H9 (cell line): ENCODE measurements around the gene USP14. TPM values are rescaled to one million over a fixed set of nuclear protein-coding genes. Genes with fewer than 3 reads are reported as not detected.

Experiments used
- DNase-seq: peaks from one replicate; pipeline ENCODE4 v3.0.0-alpha.2; 2017
- H2AFZ ChIP-seq: one replicate; pipeline ENCODE4 v1.6.1; 2013; ENCODE audit warnings: mild to moderate bottlenecking, low read length, control low read depth, moderate library complexity
- H2AK5ac ChIP-seq: 2 replicates; pipeline ENCODE4 v1.6.1; 2013; ENCODE audit warnings: low read length, control low read depth, mixed read lengths; ENCODE audit not compliant: insufficient read length
- H2BK120ac ChIP-seq: one replicate; pipeline ENCODE4 v1.6.1; 2013; ENCODE audit warnings: low read depth, mild to moderate bottlenecking, low read length, control low read depth, inconsistent platforms; ENCODE audit not compliant: poor library complexity, severe bottlenecking
- H2BK12ac ChIP-seq: 2 replicates; pipeline ENCODE4 v1.6.1; 2013; ENCODE audit warnings: low read length, control low read depth, mixed read lengths, low read depth; ENCODE audit not compliant: insufficient read length
- H2BK15ac ChIP-seq: 2 replicates; pipeline ENCODE4 v1.6.1; 2013; ENCODE audit warnings: low read depth, low read length, control low read depth
- H2BK20ac ChIP-seq: one replicate; pipeline ENCODE4 v1.6.1; 2013; ENCODE audit warnings: low read depth, mild to moderate bottlenecking, low read length, control low read depth, inconsistent platforms; ENCODE audit not compliant: poor library complexity, severe bottlenecking
- H2BK5ac ChIP-seq: 2 replicates; pipeline ENCODE4 v1.6.1; 2013; ENCODE audit warnings: low read length, control low read depth, mixed read lengths; ENCODE audit not compliant: insufficient read length
- H3K14ac ChIP-seq: 2 replicates; pipeline ENCODE4 v1.6.1; 2013; ENCODE audit warnings: low read length, control low read depth; ENCODE audit not compliant: insufficient read depth
- H3K18ac ChIP-seq: 2 replicates; pipeline ENCODE4 v1.6.1; 2013; ENCODE audit warnings: low read depth, mild to moderate bottlenecking, mixed read lengths, low read length, control low read depth; ENCODE audit not compliant: insufficient read length
- H3K23ac ChIP-seq: 2 replicates; pipeline ENCODE4 v1.6.1; 2013; ENCODE audit warnings: low read length, control low read depth, mixed read lengths, low read depth; ENCODE audit not compliant: insufficient read length
- H3K23me2 ChIP-seq: 2 replicates; pipeline ENCODE4 v1.6.1; 2013; ENCODE audit warnings: low read depth, mild to moderate bottlenecking, mixed read lengths, low read length, control low read depth; ENCODE audit not compliant: insufficient read length, poor library complexity, severe bottlenecking
- H3K27ac ChIP-seq: 2 replicates; pipeline ENCODE4 v1.5.1; 2013; ENCODE audit warnings: low read length, control low read depth, mixed read lengths, low read depth; ENCODE audit not compliant: insufficient read length
- H3K27me3 ChIP-seq: 2 replicates; pipeline ENCODE4 v1.6.1; 2013; ENCODE audit warnings: low read length, control low read depth, inconsistent platforms; ENCODE audit not compliant: insufficient read depth
- H3K4ac ChIP-seq: 2 replicates; pipeline ENCODE4 v1.6.1; 2013; ENCODE audit warnings: low read depth, mild to moderate bottlenecking, control low read depth, inconsistent platforms, low read length, moderate library complexity
- H3K4me1 ChIP-seq: 2 replicates; pipeline ENCODE4 v1.6.1; 2013; ENCODE audit warnings: low read length, control low read depth, inconsistent platforms; ENCODE audit not compliant: insufficient read depth
- H3K4me2 ChIP-seq: 2 replicates; pipeline ENCODE4 v1.6.1; 2013; ENCODE audit warnings: low read length, control low read depth, mixed read lengths; ENCODE audit not compliant: insufficient read length, insufficient read depth
- H3K56ac ChIP-seq: 2 replicates; pipeline ENCODE4 v1.6.1; 2013; ENCODE audit warnings: low read depth, mild to moderate bottlenecking, mixed read lengths, low read length, control low read depth; ENCODE audit not compliant: insufficient read length
- H3K79me1 ChIP-seq: 2 replicates; pipeline ENCODE4 v1.6.1; 2013; ENCODE audit warnings: low read depth, mild to moderate bottlenecking, moderate library complexity, low read length, control low read depth, inconsistent platforms; ENCODE audit not compliant: insufficient read depth, poor library complexity, severe bottlenecking
- H3K79me2 ChIP-seq: 2 replicates; pipeline ENCODE4 v1.6.1; 2013; ENCODE audit warnings: low read length, control low read depth, inconsistent platforms; ENCODE audit not compliant: insufficient read depth
- H3K9ac ChIP-seq: 2 replicates; pipeline ENCODE4 v1.6.1; 2013; ENCODE audit warnings: low read length, control low read depth, mixed read lengths; ENCODE audit not compliant: insufficient read length; ENCODE audit errors: extremely low read depth
- H3K9me3 ChIP-seq: one replicate; pipeline ENCODE4 v1.6.1; 2013; ENCODE audit warnings: low read depth, low read length, inconsistent platforms; ENCODE audit not compliant: control insufficient read depth
- H3T11ph ChIP-seq: one replicate; pipeline ENCODE4 v1.6.1; 2013; ENCODE audit warnings: mild to moderate bottlenecking, low read length, control low read depth, inconsistent platforms
- H4K20me1 ChIP-seq: one replicate; pipeline ENCODE4 v1.6.1; 2013; ENCODE audit not compliant: control insufficient read depth, insufficient read length, insufficient read depth
- H4K5ac ChIP-seq: 2 replicates; pipeline ENCODE4 v1.6.1; 2013; ENCODE audit warnings: low read depth, mild to moderate bottlenecking, mixed read lengths, low read length, control low read depth; ENCODE audit not compliant: insufficient read length
- H4K8ac ChIP-seq: replicated peaks from 2 replicates; pipeline ENCODE4 v1.6.1; 2013; ENCODE audit warnings: low read length, control low read depth, mixed read lengths, low read depth; ENCODE audit not compliant: insufficient read length
- H4K91ac ChIP-seq: 2 replicates; pipeline ENCODE4 v1.6.1; 2013; ENCODE audit warnings: low read depth, mild to moderate bottlenecking, moderate library complexity, mixed read lengths, low read length, control low read depth; ENCODE audit not compliant: insufficient read length
- H3K27ac Mint-ChIP-seq, 3 experiments: 2 replicates in 2 of 3; 3 replicates in 1 of 3; pipeline ENCODE4 v1.8.0; 2020 to 2021; ENCODE audit warnings: mixed read lengths in 3 of 3, mild to moderate bottlenecking in 1 of 3, moderate library complexity in 1 of 3
- H3K27me3 Mint-ChIP-seq: 2 replicates; pipeline ENCODE4 v1.8.0; 2021; ENCODE audit warnings: low read depth, mild to moderate bottlenecking, moderate library complexity, mixed read lengths
- H3K36me3 Mint-ChIP-seq, 3 experiments: 2 replicates in 2 of 3; 3 replicates in 1 of 3; pipeline ENCODE4 v1.8.0; 2020 to 2021; ENCODE audit warnings: low read depth in 3 of 3, mixed read lengths in 3 of 3; ENCODE audit not compliant: insufficient read depth in 1 of 3
- H3K4me1 Mint-ChIP-seq, 2 experiments: 2 replicates each; pipeline ENCODE4 v1.8.0; 2020; ENCODE audit warnings: mixed read lengths in 2 of 2
- H3K4me3 Mint-ChIP-seq, 2 experiments: 2 replicates in 1 of 2; 3 replicates in 1 of 2; pipeline ENCODE4 v1.8.0; 2020 to 2021; ENCODE audit warnings: mild to moderate bottlenecking in 2 of 2, mixed read lengths in 2 of 2, moderate library complexity in 1 of 2
- H3K9me3 Mint-ChIP-seq, 2 experiments: 2 replicates in 1 of 2; 3 replicates in 1 of 2; pipeline ENCODE4 v1.8.0; 2020; ENCODE audit warnings: mild to moderate bottlenecking in 2 of 2, mixed read lengths in 2 of 2, moderate library complexity in 1 of 2
- CTCF ChIP-seq: fragments of 200-600 bp; sonication (generic); conservative IDR thresholded peaks from 3 replicates; pipeline ENCODE4 v1.8.0; 2021; ENCODE audit warnings: antibody characterized with exemption, mild to moderate bottlenecking
- WGBS: extraction: QIAGEN DNeasy Blood & Tissue Kit; methylation state at CpG from one replicate; pipeline ENCODE4 v1.1.7; 2013; ENCODE audit warnings: missing lambda C conversion rate, low lambda C conversion rate, mixed read lengths; ENCODE audit not compliant: insufficient read length; ENCODE audit errors: extremely low coverage; 5-methylcytosine and 5-hydroxymethylcytosine counted together
- total RNA-seq: library from RNA; stranded (reverse); gene quantifications from 2 replicates; pipeline ENCODE4 v1.2.1, GENCODE V29; 2021

USP14 gene
- total RNA-seq, 1 experiment from 2014 or later, result 92.1 TPM

- Histone ChIP-seq H2BK15ac (no peak overlapping the region), H3K27ac (no peak overlapping the region), H2AK5ac (no peak overlapping the region), H3T11ph (no peak overlapping the region), H3K27me3 (no peaks in the 10 kb centered on the region), H3K4me2 (no peak overlapping the region), H3K79me2 (no peaks in the 10 kb centered on the region), H2BK120ac (no peak overlapping the region), H3K18ac (no peak overlapping the region), H3K14ac (no peak overlapping the region), H4K5ac (no peak overlapping the region), H2AFZ (no peak overlapping the region), H3K4ac (no peak overlapping the region), H3K4me1 (no peaks in the 10 kb centered on the region; the same call in 1 of the 2 replicates), H3K79me1 (no peaks in the 10 kb centered on the region), H3K23me2 (no peaks in the 10 kb centered on the region), H4K91ac (no peak overlapping the region), H4K8ac (no peak overlapping the region), H3K9ac (no peak overlapping the region), H3K56ac (no peak overlapping the region), H3K23ac (no peak overlapping the region), H3K9me3 (peaks cover 13% of the 10 kb centered on the region), H2BK12ac (no peak overlapping the region), H2BK5ac (no peak overlapping the region), H2BK20ac (no peak overlapping the region), H4K20me1 (no peaks in the 10 kb centered on the region)
- no peak overlapping the region for H3K27ac Mint-ChIP-seq
- no CpG with 5 or more reads among the region's 4 CpGs for WGBS
- H3K4me1 Mint-ChIP-seq, result peaks cover 21 to 22% of the 10 kb centered on the region in 2 experiments
- TF ChIP-seq CTCF, result no peak
- H3K36me3 Mint-ChIP-seq, result peaks cover 43 to 71% (median 68%) of the 10 kb centered on the region in 3 experiments
- H3K4me3 Mint-ChIP-seq, result no peak overlapping the region
- DNase-seq, result no peak
- H3K9me3 Mint-ChIP-seq, result peaks cover 0 to 3% of the 10 kb centered on the region in 2 experiments; a peak in 1 of 5 replicates
- no peaks in the 10 kb centered on the region for H3K27me3 Mint-ChIP-seq
Observed at GRCh38 chr18:213505-213904, 55.1 kb downstream of the USP14 start.
